ENCODE measurements around the gene HECW1. TPM values are rescaled to one million over a fixed set of nuclear protein-coding genes. Genes with fewer than 3 reads are reported as not detected.

HECW1 gene
- total and polyA plus RNA-seq, 2 experiments from 2014 or later = 11.0 to 21.8 TPM

DNA sequence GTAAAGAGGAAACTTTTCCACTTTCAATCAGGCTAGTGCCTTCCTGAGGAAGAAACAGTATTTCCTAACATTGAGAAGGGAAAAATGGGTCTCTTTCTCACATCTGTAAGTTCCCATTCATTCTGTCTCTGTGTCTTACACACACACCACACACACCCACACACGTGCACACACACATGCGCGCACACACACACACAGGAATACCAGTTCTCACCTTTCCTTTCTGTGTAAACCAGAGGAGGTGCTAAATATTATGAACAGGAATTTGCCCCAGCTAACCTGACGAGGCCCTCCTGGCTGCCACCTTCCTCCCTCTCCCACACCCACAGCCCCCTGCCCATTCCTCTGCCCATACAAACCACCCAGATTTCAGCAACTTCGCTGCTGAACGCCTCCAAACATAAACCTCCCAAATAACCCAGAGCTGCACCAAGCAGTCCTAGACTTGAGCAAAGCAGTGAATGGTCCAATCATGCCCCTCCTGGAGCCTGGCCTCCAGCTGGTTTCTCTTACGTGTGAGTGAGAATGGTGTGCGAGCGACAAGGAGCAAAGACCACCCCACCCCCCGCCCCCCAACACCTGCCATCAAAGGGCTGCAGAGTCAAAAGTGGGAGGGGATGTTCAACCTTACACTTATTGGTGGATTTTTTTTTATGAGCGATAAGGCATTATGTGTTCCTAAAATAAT lies 190.5 kb downstream of the HECW1 start (continued):
- TF ChIP-seq, protein P1, sequence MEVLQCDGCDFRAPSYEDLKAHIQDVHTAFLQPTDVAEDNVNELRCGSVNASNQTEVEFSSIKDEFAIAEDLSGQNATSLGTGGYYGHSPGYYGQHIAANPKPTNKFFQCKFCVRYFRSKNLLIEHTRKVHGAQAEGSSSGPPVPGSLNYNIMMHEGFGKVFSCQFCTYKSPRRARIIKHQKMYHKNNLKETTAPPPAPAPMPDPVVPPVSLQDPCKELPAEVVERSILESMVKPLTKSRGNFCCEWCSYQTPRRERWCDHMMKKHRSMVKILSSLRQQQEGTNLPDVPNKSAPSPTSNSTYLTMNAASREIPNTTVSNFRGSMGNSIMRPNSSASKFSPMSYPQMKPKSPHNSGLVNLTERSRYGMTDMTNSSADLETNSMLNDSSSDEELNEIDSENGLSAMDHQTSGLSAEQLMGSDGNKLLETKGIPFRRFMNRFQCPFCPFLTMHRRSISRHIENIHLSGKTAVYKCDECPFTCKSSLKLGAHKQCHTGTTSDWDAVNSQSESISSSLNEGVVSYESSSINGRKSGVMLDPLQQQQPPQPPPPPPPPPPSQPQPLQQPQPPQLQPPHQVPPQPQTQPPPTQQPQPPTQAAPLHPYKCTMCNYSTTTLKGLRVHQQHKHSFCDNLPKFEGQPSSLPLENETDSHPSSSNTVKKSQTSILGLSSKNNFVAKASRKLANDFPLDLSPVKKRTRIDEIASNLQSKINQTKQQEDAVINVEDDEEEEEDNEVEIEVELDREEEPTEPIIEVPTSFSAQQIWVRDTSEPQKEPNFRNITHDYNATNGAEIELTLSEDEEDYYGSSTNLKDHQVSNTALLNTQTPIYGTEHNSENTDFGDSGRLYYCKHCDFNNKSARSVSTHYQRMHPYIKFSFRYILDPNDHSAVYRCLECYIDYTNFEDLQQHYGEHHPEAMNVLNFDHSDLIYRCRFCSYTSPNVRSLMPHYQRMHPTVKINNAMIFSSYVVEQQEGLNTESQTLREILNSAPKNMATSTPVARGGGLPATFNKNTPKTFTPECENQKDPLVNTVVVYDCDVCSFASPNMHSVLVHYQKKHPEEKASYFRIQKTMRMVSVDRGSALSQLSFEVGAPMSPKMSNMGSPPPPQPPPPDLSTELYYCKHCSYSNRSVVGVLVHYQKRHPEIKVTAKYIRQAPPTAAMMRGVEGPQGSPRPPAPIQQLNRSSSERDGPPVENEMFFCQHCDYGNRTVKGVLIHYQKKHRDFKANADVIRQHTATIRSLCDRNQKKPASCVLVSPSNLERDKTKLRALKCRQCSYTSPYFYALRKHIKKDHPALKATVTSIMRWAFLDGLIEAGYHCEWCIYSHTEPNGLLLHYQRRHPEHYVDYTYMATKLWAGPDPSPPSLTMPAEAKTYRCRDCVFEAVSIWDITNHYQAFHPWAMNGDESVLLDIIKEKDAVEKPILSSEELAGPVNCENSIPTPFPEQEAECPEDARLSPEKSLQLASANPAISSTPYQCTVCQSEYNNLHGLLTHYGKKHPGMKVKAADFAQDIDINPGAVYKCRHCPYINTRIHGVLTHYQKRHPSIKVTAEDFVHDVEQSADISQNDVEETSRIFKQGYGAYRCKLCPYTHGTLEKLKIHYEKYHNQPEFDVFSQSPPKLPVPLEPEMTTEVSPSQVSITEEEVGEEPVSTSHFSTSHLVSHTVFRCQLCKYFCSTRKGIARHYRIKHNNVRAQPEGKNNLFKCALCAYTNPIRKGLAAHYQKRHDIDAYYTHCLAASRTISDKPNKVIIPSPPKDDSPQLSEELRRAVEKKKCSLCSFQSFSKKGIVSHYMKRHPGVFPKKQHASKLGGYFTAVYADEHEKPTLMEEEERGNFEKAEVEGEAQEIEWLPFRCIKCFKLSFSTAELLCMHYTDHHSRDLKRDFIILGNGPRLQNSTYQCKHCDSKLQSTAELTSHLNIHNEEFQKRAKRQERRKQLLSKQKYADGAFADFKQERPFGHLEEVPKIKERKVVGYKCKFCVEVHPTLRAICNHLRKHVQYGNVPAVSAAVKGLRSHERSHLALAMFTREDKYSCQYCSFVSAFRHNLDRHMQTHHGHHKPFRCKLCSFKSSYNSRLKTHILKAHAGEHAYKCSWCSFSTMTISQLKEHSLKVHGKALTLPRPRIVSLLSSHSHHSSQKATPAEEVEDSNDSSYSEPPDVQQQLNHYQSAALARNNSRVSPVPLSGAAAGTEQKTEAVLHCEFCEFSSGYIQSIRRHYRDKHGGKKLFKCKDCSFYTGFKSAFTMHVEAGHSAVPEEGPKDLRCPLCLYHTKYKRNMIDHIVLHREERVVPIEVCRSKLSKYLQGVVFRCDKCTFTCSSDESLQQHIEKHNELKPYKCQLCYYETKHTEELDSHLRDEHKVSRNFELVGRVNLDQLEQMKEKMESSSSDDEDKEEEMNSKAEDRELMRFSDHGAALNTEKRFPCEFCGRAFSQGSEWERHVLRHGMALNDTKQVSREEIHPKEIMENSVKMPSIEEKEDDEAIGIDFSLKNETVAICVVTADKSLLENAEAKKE (CRISPR knock-in tag; IDR thresholded peaks at IDR 0.05) = no peak
- TF ChIP-seq ZNF114 (CRISPR knock-in tag; IDR thresholded peaks at IDR 0.05) (no peak), EZH2phosphoT487 (IDR thresholded peaks at IDR 0.05; ENCODE audit: unreplicated experiment) (no peak), ZNF331 (CRISPR knock-in tag; IDR thresholded peaks at IDR 0.05; ENCODE audit: low read depth) (no peak), CREB1 (CRISPR knock-in tag; IDR thresholded peaks at IDR 0.05; ENCODE audit: low read depth) (no peak), JUNB (IDR thresholded peaks at IDR 0.05; ENCODE audit: unreplicated experiment) (no peak), EZH2 (IDR thresholded peaks at IDR 0.05; ENCODE audit: low read depth, unreplicated experiment) (no peak), POLR2AphosphoS5 (IDR thresholded peaks at IDR 0.05; ENCODE audit: low read depth) (no peak)
- TF ChIP-seq, protein P2, sequence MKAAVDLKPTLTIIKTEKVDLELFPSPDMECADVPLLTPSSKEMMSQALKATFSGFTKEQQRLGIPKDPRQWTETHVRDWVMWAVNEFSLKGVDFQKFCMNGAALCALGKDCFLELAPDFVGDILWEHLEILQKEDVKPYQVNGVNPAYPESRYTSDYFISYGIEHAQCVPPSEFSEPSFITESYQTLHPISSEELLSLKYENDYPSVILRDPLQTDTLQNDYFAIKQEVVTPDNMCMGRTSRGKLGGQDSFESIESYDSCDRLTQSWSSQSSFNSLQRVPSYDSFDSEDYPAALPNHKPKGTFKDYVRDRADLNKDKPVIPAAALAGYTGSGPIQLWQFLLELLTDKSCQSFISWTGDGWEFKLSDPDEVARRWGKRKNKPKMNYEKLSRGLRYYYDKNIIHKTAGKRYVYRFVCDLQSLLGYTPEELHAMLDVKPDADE (IDR thresholded peaks at IDR 0.05) = no peak
- TF ChIP-seq, protein P3, sequence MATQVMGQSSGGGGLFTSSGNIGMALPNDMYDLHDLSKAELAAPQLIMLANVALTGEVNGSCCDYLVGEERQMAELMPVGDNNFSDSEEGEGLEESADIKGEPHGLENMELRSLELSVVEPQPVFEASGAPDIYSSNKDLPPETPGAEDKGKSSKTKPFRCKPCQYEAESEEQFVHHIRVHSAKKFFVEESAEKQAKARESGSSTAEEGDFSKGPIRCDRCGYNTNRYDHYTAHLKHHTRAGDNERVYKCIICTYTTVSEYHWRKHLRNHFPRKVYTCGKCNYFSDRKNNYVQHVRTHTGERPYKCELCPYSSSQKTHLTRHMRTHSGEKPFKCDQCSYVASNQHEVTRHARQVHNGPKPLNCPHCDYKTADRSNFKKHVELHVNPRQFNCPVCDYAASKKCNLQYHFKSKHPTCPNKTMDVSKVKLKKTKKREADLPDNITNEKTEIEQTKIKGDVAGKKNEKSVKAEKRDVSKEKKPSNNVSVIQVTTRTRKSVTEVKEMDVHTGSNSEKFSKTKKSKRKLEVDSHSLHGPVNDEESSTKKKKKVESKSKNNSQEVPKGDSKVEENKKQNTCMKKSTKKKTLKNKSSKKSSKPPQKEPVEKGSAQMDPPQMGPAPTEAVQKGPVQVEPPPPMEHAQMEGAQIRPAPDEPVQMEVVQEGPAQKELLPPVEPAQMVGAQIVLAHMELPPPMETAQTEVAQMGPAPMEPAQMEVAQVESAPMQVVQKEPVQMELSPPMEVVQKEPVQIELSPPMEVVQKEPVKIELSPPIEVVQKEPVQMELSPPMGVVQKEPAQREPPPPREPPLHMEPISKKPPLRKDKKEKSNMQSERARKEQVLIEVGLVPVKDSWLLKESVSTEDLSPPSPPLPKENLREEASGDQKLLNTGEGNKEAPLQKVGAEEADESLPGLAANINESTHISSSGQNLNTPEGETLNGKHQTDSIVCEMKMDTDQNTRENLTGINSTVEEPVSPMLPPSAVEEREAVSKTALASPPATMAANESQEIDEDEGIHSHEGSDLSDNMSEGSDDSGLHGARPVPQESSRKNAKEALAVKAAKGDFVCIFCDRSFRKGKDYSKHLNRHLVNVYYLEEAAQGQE (IDR thresholded peaks at IDR 0.05; ENCODE audit: unreplicated experiment) = no peak
